Umbilical cord (tissue), 1 donor: ENCODE measurements around the gene LPXN. TPM values are rescaled to one million over a fixed set of nuclear protein-coding genes. Genes with fewer than 3 reads are reported as not detected.

Experiments
- total RNA-seq: library from RNA; depleted of rRNA; stranded (reverse); fragments of >200 nt; gene quantifications from one replicate; pipeline ENCODE4 v1.2.3, GENCODE V29; 2014; ENCODE audit warnings: low replicate concordance; ENCODE audit not compliant: insufficient read depth

LPXN gene
- total RNA-seq, 1 donor from 2014 or later = 5.3 TPM

Other genes starting within 250 kb of the LPXN start
- 1.4 TPM for gene OR5B17, start 216.8 kb downstream of the LPXN start, total RNA-seq
- not detected for gene OR5B3, start 169.0 kb downstream of the LPXN start, total RNA-seq
- 3.9 TPM for gene OR5B2, start 147.7 kb downstream of the LPXN start, total RNA-seq
- gene OR5B12, start 133.6 kb downstream of the LPXN start, total RNA-seq = 1.4 TPM
- not detected for gene OR5B21, start 67.8 kb downstream of the LPXN start, total RNA-seq
- 36.8 TPM for gene ZFP91, start 3.2 kb upstream of the LPXN start, total RNA-seq
- gene CNTF, start 46.8 kb upstream of the LPXN start, total RNA-seq = 4.3 TPM
- 55.4 TPM for gene GLYAT, start 156.1 kb upstream of the LPXN start, total RNA-seq